ENCODE results near the gene EFNB3.

Gene EFNB3

GRCh38 chr17:7700510-7700909, 4.5 kb upstream of the EFNB3 start:
- no peak for DNase-seq (ENCODE audit: low spot score)

- DNase-seq (ENCODE audit: low spot score) = no peak
Observed at GRCh38 chr17:7701681-7702080, 3.3 kb upstream of the EFNB3 start.

- DNase-seq (ENCODE audit: low spot score) = no peak
Observed at GRCh38 chr17:7702776-7703175, 2.2 kb upstream of the EFNB3 start.

GRCh38 chr17:7703584-7704479, 1.2 kb upstream of the EFNB3 start:
- DNase-seq (ENCODE audit: low spot score) = peak; percentile 75

- peak; percentile 66 for DNase-seq (ENCODE audit: low spot score)
Observed at GRCh38 chr17:7705269-7706255, 560 bp downstream of the EFNB3 start.

- no peak for DNase-seq (ENCODE audit: low spot score)
Observed at GRCh38 chr17:7706631-7707354, 1.8 kb downstream of the EFNB3 start.

GRCh38 chr17:7707446-7707845, 2.4 kb downstream of the EFNB3 start:
- peak; percentile 72 for DNase-seq (ENCODE audit: low spot score)

- DNase-seq (ENCODE audit: low spot score) = no peak
Observed at GRCh38 chr17:7707858-7708750, 3.1 kb downstream of the EFNB3 start.

- DNase-seq (ENCODE audit: low spot score) = no peak
Observed at GRCh38 chr17:7709031-7709430, 4.0 kb downstream of the EFNB3 start.

GRCh38 chr17:7710301-7710700, 5.3 kb downstream of the EFNB3 start:
- DNase-seq (ENCODE audit: low spot score) = no peak

GRCh38 chr17:7711051-7711755, 6.2 kb downstream of the EFNB3 start:
- DNase-seq (ENCODE audit: low spot score) = no peak

- peak; percentile 62 for DNase-seq (ENCODE audit: low spot score)
Observed at GRCh38 chr17:7712111-7712771, 7.2 kb downstream of the EFNB3 start.

GRCh38 chr17:7713782-7714181, 8.8 kb downstream of the EFNB3 start:
- DNase-seq (ENCODE audit: low spot score) = no peak

GRCh38 chr17:7714721-7715594, 10.0 kb downstream of the EFNB3 start:
- DNase-seq (ENCODE audit: low spot score) = no peak

GRCh38 chr17:7715936-7716886, 11.2 kb downstream of the EFNB3 start:
- DNase-seq (ENCODE audit: low spot score) = no peak

- peak; percentile 97 for DNase-seq (ENCODE audit: low spot score)
Observed at GRCh38 chr17:7716901-7717755, 12.1 kb downstream of the EFNB3 start, which contains the start of gene DNAH2. Gene DNAH2 (plus strand): TSS chr17:7717744. CDS start chr17:7719735, 1,991 bp downstream.

Data from SK-N-DZ (cell line).